ENCODE data around the gene TARBP2. TPM values are rescaled to one million over a fixed set of nuclear protein-coding genes. Genes with fewer than 3 reads are reported as not detected.

Gene TARBP2
- total RNA-seq, 1 experiment from 2014 or later, result 47.8 TPM

- no TSS peak for BruUV-seq (replicated peaks)
- Histone ChIP-seq H3F3A (ENCODE audit: insufficient read depth, low read depth) (no peaks in the 10 kb centered on the region), H3K27me3 (ENCODE audit: insufficient read depth, low read depth) (no peaks in the 10 kb centered on the region), H3K4me1 (replicated peaks; ENCODE audit: insufficient read depth) (no peaks in the 10 kb centered on the region), H3K79me2 (ENCODE audit: low read depth) (no peaks in the 10 kb centered on the region), H3K36me3 (ENCODE audit: low read depth) (no peaks in the 10 kb centered on the region), H2AFZ (no peak overlapping the region), H4K20me1 (ENCODE audit: insufficient read depth) (no peaks in the 10 kb centered on the region; the same call in 1 of the 2 replicates), H3K9me3 (ENCODE audit: insufficient read depth, low read depth) (no peaks in the 10 kb centered on the region), H3K27ac (no peak overlapping the region), H3K4me3 (no peak overlapping the region), H3K4me2 (no peak overlapping the region), H3K9me2 (ENCODE audit: insufficient read depth) (no peaks in the 10 kb centered on the region)
- ChIA-PET CTCF (interaction anchor here (0.7 kb wide), 1 partner anchor 171 kb away, joined by 3 read pairs; no protein-coding TSS in a partner anchor), POLR2A (ENCODE audit: unreplicated experiment) (interaction anchor here (0.6 kb wide), 2 partner anchors 84 to 452 kb away, joined by 3 to 4 read pairs; no protein-coding TSS in a partner anchor)
- intact Hi-C loops (cut with micrococcal nuclease; ENCODE audit: unreplicated experiment), result no loop called here
- DNase-seq, result no peak
- TF ChIP-seq EZH2 (IDR thresholded peaks at IDR 0.05; ENCODE audit: low read depth) (no peak), CTCF (conservative IDR thresholded peaks at IDR 0.05) (no peak)
Measured at GRCh38 chr12:53516758-53517455, 15.8 kb downstream of the TARBP2 start.

- H3F3A ChIP-seq (ENCODE audit: insufficient read depth, low read depth), result no peaks in the 10 kb centered on the region
- no peak overlapping the region for H3K4me3 ChIP-seq
- H3K9me3 ChIP-seq (ENCODE audit: insufficient read depth, low read depth), result no peaks in the 10 kb centered on the region
- no peaks in the 10 kb centered on the region for H3K79me2 ChIP-seq (ENCODE audit: low read depth)
- H4K20me1 ChIP-seq (ENCODE audit: insufficient read depth), result no peaks in the 10 kb centered on the region; the same call in 1 of the 2 replicates
- no peaks in the 10 kb centered on the region for H3K4me1 ChIP-seq (replicated peaks; ENCODE audit: insufficient read depth)
- DNase-seq, result no peak
- no TSS peak for BruUV-seq (replicated peaks)
- intact Hi-C loops (cut with micrococcal nuclease; ENCODE audit: unreplicated experiment), result no loop called here
- H2AFZ ChIP-seq, result no peak overlapping the region
- 0 out of 2 replicates have a peak, but pooled peaks cover 5% of the 10 kb centered on the region for H3K36me3 ChIP-seq (ENCODE audit: low read depth)
- no peaks in the 10 kb centered on the region for H3K27me3 ChIP-seq (ENCODE audit: insufficient read depth, low read depth)
- ChIA-PET CTCF (no interaction called here), POLR2A (ENCODE audit: unreplicated experiment) (interaction anchor here (0.6 kb wide), 1 partner anchor 115 kb away, joined by 4 read pairs; no protein-coding TSS in a partner anchor)
- H3K9me2 ChIP-seq (ENCODE audit: insufficient read depth), result no peaks in the 10 kb centered on the region
- no peak overlapping the region for H3K27ac ChIP-seq
- TF ChIP-seq EZH2 (IDR thresholded peaks at IDR 0.05; ENCODE audit: low read depth) (no peak), CTCF (conservative IDR thresholded peaks at IDR 0.05) (no peak)
- no peak overlapping the region for H3K4me2 ChIP-seq
Measured at GRCh38 chr12:53518381-53518780, 17.3 kb downstream of the TARBP2 start.

GRCh38 chr12:53523131-53523530 lies 22.0 kb downstream of the TARBP2 start:
- Histone ChIP-seq H3K9me2 (ENCODE audit: insufficient read depth) (no peaks in the 10 kb centered on the region), H3K27ac (no peak overlapping the region), H4K20me1 (ENCODE audit: insufficient read depth) (no peaks in the 10 kb centered on the region; the same call in 1 of the 2 replicates), H3F3A (ENCODE audit: insufficient read depth, low read depth) (no peaks in the 10 kb centered on the region), H3K27me3 (ENCODE audit: insufficient read depth, low read depth) (no peaks in the 10 kb centered on the region), H3K4me1 (replicated peaks; ENCODE audit: insufficient read depth) (no peaks in the 10 kb centered on the region), H2AFZ (no peak overlapping the region), H3K4me3 (no peak overlapping the region), H3K9me3 (ENCODE audit: insufficient read depth, low read depth) (no peaks in the 10 kb centered on the region), H3K4me2 (no peak overlapping the region), H3K79me2 (ENCODE audit: low read depth) (no peaks in the 10 kb centered on the region), H3K36me3 (ENCODE audit: low read depth) (0 out of 2 replicates have a peak, but pooled peaks cover 5% of the 10 kb centered on the region)
- CTCF ChIA-PET, result no interaction called here
- DNase-seq, result no peak
- TF ChIP-seq EZH2 (IDR thresholded peaks at IDR 0.05; ENCODE audit: low read depth) (no peak), CTCF (conservative IDR thresholded peaks at IDR 0.05) (no peak)
- BruUV-seq (replicated peaks), result no TSS peak
- POLR2A ChIA-PET (ENCODE audit: unreplicated experiment), result interaction anchor here (0.6 kb wide), 1 partner anchor 147 kb away, joined by 3 read pairs; no protein-coding TSS in a partner anchor
- intact Hi-C loops (cut with micrococcal nuclease; ENCODE audit: unreplicated experiment), result no loop called here

Data from PC-9 (cell line).